Epithelial cell of proximal tubule (primary cell): ENCODE data around the gene CADM4. TPM values are rescaled to one million over a fixed set of nuclear protein-coding genes. Genes with fewer than 3 reads are reported as not detected.
A peak's percentile ranks its signal among the peaks of the same experiment; 100 is the strongest.

Experiments used
- DNase-seq: peaks from one replicate; pipeline ENCODE4 v3.0.0-alpha.2; 2011; ENCODE audit warnings: low read depth
- H3K4me3 ChIP-seq: 2 replicates; pipeline ENCODE4 v1.5.1; 2011; ENCODE audit warnings: low read depth, mild to moderate bottlenecking, low read length
- total RNA-seq: library from RNA; depleted of rRNA; stranded (reverse); fragments of >200 nt; gene quantifications from 2 replicates; pipeline ENCODE4 v1.2.3, GENCODE V29; 2015
- TF ChIP-seq, protein P1 (sequence below): conservative IDR thresholded peaks from 2 replicates; pipeline ENCODE4 v1.5.1; 2012; ENCODE audit warnings: low read depth, mild to moderate bottlenecking, low read length

The CADM4 gene
- total RNA-seq, 1 donor from 2014 or later, result 16.4 TPM

DNA sequence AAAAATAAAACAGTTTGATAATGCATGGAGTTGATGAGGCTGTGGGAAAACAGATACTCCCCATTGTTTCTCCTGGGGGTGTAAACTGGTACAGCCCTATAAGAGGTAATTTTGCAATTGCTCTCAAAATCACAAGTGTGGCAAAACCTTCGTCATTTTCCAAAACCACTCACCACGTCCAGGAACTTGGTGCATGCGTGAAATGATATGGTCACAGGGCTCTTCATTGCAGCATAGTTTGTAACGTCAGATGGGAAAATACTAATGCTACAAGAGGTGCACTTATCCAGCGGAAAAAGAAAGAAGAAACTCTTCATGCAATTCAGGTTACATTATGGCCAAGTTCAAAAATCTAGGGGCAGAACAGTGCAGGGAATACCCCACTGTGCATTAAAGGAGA, 42.2 kb upstream of the CADM4 start:
- H3K4me3 ChIP-seq, result no peak overlapping the region
- TF ChIP-seq, protein P1, sequence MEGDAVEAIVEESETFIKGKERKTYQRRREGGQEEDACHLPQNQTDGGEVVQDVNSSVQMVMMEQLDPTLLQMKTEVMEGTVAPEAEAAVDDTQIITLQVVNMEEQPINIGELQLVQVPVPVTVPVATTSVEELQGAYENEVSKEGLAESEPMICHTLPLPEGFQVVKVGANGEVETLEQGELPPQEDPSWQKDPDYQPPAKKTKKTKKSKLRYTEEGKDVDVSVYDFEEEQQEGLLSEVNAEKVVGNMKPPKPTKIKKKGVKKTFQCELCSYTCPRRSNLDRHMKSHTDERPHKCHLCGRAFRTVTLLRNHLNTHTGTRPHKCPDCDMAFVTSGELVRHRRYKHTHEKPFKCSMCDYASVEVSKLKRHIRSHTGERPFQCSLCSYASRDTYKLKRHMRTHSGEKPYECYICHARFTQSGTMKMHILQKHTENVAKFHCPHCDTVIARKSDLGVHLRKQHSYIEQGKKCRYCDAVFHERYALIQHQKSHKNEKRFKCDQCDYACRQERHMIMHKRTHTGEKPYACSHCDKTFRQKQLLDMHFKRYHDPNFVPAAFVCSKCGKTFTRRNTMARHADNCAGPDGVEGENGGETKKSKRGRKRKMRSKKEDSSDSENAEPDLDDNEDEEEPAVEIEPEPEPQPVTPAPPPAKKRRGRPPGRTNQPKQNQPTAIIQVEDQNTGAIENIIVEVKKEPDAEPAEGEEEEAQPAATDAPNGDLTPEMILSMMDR, result no peak
- no peak for DNase-seq

DNA sequence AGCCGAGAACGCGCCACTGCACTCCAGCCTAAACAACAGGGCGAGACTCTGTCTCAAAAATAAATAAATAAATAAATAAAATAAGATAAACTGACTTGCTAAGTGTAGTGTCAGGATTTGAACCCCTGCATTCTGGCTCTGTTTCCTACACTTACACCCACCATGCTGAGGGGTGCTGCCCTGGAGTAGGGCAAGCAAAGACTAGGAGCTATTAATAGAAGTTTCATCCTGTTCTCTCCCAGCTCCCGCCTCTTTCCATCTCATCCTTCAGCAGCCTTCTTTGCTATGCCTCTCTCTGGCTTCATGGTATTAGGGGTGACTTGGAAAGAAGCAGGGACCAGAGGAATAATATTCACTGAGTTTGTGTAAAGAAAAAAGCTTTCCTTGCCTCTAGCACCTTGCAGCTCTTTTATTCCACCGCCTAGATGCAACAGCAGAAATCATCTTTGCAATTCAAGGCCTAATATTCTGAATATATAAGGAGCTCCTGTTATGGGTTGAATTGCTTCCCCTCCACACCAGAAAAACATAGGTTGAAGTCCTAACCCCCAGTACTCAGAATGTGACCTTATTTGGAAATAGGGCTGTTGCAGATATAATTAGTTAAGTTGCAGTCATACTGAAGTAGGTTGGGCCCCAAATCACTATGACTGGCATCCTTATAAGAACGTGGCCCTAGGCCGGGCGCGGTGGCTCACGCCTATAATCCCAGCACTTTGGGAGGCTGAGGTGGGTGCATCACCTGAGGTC, 39.0 kb upstream of the CADM4 start:
- TF ChIP-seq, protein P1, result no peak
- DNase-seq, result no peak
- no peak overlapping the region for H3K4me3 ChIP-seq

DNA sequence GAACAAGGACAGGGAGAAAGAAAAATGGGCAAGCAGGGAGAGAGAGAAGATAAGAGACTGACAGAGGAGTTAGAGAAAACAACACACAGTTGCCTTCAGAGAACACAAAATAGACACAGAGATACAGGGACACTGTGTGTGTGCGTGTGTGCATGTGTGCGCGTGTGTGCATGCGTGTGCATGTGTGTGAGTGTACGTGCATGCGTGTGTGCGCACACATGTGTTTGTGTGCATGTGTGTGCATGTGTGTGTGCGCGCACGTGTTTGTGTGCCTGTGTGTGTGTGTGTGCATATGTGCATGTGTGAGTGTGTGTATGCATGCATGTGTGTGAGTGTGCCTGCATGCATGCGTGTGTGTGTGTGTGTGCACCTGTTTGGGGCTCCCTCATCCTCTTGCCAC, 36.3 kb upstream of the CADM4 start:
- no peak for DNase-seq
- TF ChIP-seq, protein P1, result no peak
- H3K4me3 ChIP-seq, result no peak overlapping the region

DNA sequence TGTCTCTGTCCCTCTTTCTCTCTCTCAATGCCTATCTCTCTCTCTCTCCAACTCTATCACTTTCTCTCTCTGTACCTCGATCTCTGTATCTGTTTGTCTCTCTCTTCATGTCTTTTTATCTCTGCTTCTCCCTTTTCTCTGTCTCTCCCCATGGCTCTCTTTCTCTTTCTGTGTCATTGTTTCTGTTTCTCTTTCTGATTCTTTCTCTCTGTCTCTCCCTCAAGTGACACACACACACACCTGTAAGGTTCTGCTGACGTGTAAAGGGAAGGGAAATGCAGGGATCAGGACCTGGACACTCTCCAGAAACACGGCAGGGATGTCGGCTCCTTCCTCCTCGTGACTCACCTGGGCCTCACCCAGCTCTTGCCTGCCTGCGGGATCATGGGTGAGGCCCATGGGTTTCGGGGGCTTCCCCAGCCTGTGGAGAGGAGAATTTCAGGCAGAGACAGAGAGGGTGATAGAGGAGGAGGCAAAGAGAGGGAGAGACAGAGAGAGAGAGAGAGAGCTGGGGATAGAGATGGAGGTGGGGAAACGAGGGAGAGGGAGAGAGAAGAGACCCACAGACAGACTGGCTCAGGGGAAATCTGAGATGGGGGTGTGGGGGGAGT, 35.7 kb upstream of the CADM4 start:
- TF ChIP-seq, protein P1, result no peak
- H3K4me3 ChIP-seq, result no peak overlapping the region
- DNase-seq, result peak; percentile 31

DNA sequence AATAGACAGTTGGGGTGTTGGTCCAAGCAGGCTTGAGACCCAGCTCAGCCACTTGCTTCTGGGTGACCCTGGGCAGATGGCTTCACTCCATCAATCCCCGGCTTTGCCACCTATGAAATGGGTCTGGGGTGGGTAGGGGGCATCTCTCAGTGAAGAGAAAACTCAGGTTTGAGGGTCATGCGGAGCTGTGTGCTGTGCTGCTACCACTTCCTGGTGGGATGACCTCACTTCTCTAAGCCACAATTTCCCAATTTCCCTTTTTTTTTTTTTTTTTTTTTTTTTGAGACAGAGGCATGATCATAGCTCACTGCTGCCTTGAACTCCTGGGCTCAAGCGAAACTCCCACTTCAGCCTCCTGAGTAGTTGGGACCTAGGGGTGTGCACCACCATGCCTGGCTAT, 34.9 kb upstream of the CADM4 start:
- TF ChIP-seq, protein P1, result no peak
- H3K4me3 ChIP-seq, result no peak overlapping the region
- DNase-seq, result no peak

DNA sequence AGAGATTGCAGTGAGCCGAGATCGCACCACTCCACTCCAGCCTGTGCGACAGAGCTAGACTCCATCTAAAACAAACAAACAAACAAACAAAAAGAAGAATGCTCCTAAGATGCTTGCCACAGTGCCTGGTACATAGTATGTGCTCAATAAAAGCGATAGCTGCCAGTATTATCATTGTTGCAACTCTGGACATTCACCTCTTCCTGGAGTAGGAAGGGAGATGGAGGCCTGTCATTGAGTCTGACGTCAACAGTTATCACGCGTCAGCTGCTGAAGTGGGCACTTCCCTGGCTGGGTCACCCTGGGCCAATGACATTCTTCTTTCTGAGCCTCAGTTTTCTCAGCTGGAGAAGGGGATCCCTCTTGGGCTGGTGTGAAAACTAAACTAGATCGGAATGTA, 34.5 kb upstream of the CADM4 start:
- TF ChIP-seq, protein P1, result no peak
- no peak overlapping the region for H3K4me3 ChIP-seq
- no peak for DNase-seq

DNA sequence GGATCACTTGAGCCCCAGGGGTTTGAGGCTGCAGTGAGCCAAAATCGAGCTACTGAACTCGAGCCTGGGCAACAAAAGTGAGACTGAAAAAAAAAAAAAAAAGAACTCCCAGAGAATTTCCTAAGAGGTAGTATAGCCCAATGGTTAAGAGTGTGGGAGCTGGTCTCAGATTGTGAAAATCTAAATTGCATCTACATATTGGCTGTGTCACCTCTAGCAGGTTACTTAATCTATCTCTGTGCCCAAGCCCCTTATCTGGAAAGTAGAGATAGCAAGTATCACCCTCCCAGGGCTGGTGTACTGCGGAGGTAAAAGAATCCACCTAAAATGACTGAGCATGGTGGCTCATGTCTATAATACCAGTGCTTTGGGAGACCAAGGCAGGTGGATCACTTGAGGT, 34.0 kb upstream of the CADM4 start:
- no peak for DNase-seq
- H3K4me3 ChIP-seq, result no peak overlapping the region
- TF ChIP-seq, protein P1, result no peak
